Esophagus mucosa (tissue), 1 donor: Measurements from ENCODE around the gene LIMS2. TPM values are rescaled to one million over a fixed set of nuclear protein-coding genes. Genes with fewer than 3 reads are reported as not detected.

Experiments used
- ATAC-seq: fragments of 200-7000 bp; cut with Tn5 transposase; one replicate; pipeline ENCODE4 v1.9.1; 2020
- total RNA-seq: library from RNA; stranded (reverse); gene quantifications from one replicate; pipeline ENCODE4 v1.2.4, GENCODE V29; 2023
- donor health status: DM: yes; HTN: yes; CAD: no.

The LIMS2 gene
- total RNA-seq, 1 donor from 2014 or later = 6.0 TPM

DNA sequence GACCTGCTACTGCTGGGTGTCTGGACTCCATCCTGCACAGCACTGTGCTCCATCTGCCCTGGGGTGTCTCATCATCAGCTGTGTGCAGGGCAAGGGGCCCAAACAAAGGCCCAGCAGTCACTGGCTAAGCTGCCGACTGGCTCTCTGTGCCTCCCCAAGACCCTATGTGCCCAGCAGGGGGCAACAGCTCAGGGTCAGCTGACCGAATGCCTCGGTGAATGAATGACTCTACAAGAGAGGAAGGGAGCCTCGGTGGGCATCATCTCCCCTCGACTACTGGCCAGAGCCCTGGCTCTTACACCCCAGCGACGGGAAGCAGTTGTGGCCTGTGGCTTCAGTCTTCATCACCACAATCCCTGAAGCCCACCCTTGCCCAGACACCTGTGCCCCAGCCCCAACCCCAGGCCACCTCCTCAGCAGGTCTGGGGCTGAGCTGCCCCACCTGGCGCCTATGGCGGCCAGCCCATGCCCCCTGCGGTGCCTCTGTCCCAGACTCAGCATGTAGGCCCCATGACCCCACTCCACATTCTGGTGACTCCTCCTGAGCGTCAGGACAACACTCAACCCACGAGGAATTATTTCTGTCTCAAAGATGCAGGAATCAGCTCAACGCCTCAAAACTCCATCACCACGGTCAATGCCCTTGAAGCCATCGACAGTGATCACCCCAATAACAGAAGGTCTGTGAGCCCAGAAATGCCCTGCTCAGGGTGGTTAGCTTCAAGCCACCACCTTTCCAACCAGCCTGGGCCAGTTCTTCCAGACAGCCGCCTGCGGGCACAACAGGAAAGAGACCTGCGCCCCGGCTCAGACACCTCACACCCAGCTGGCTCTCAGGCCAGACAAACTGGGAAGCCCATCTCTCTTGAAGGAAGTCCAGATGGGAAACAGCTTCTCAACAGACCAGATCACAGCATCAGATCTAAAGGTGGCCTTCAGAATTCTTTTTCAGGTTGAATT, 31.0 kb downstream of the LIMS2 start:
- no peak for ATAC-seq

DNA sequence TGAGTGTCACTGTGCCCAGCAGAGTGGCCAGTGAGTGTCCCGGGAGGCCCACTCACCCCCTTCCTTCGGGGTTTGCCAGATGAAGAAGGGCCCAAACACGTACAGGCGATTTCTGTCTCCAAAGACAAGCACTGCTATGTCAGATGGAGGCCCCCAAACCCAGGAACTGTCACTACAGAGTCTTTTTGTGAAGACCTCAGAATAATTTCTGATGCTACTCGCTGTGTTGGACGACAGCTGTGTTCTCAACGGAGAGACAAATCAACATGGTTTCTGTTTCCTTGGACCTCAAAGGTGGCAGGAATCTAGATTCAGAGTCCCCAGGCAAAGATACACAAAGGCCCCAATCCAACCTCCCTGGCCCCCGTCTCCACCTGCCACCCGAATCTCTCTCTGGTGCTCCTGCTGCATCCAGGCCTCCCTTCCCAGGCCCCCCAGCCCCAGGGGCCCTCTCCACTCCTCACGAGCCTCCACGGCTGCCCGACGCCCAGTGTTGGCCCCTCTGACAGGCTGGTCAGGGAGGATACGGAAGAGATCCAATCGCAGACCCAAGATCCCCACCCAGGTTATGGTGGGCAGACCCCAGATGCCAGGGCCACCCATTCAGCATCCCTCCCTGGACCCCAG, 31.8 kb downstream of the LIMS2 start:
- no peak for ATAC-seq

GRCh38 chr2:127642706-127643438, 32.5 kb downstream of the LIMS2 start:
- no peak for ATAC-seq

DNA sequence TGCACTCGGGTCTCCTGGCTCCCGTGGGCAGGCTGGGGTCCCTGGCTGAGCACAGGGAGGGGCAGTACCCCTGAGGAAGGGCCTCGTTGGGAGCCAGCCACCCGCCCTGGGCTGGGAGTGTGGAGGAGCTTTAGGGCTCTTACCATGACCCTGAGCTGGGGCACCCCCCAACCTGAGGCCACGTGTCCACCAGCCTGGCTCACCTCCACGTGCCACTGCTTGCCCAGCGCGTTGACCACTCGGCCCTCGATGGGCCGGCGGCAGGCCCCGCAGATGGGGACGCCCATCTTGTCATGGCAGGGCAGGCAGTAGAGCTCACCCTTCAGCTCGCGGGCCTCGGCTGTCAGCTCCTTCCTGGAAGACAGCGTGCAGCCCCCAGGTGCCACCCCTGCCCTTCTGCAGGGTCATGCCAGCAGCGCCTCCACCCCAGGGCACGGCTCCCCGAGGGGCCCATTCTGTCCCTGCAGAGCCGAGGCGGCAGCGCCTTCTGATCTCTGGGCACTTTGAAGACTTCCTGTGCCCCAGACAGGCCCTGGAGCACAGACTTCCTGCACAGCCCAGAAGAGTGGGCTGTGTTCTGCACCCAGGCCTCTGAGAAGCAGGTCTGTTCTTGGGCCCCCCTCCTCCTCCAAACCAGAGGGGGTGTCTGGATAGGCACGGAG, 33.4 kb downstream of the LIMS2 start:
- ATAC-seq = no peak

DNA sequence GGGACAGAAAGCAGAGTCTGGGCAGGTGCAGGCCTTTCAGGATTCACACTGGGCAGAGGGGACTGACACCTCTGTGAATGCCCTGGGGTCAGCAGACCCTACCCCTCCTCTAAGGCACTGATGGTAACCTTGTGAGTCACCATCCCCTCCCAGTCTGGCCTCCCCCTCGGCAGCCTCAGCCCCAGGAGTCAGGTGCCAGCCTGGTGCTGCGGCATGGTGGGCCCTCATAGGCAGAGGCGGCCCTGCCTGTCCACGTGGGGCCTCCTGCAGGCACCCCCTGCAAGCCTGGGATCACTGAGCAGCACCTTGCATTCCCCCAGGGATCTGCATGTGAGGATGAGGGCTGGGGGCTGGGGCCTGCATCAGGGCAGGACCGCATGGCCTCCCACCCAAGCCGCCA, 34.2 kb downstream of the LIMS2 start:
- ATAC-seq = no peak

- ATAC-seq = peak; percentile 16
Measured at GRCh38 chr2:127640082-127641072, 35.0 kb downstream of the LIMS2 start.

- no peak for ATAC-seq
Measured at GRCh38 chr2:127639111-127639474, 36.2 kb downstream of the LIMS2 start.

GRCh38 chr2:127638361-127639110, 36.8 kb downstream of the LIMS2 start:
- ATAC-seq = no peak

- peak; percentile 7 for ATAC-seq
Measured at GRCh38 chr2:127637725-127638252, 37.5 kb downstream of the LIMS2 start.

DNA sequence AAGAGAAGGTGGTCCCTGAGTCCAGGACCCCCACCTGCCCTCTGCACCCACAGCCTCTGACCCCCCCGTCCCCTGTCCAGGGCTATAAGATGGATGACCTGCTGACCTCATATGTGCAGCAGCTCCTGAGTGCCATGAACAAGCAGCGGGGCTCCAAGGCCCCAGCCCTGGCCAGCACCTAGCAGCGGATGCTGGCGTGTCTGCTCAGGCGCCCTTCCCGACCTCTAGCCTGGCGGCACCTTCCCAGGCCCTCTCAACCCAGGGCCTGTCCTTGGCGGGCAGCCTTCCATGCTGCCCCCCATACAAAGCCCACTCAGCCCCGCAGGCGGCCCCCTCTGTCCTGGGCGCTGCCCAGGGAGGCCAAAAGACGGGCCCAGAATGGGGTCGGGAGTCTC, 38.1 kb downstream of the LIMS2 start:
- no peak for ATAC-seq

GRCh38 chr2:127636248-127637235, 38.8 kb downstream of the LIMS2 start:
- no peak for ATAC-seq

DNA sequence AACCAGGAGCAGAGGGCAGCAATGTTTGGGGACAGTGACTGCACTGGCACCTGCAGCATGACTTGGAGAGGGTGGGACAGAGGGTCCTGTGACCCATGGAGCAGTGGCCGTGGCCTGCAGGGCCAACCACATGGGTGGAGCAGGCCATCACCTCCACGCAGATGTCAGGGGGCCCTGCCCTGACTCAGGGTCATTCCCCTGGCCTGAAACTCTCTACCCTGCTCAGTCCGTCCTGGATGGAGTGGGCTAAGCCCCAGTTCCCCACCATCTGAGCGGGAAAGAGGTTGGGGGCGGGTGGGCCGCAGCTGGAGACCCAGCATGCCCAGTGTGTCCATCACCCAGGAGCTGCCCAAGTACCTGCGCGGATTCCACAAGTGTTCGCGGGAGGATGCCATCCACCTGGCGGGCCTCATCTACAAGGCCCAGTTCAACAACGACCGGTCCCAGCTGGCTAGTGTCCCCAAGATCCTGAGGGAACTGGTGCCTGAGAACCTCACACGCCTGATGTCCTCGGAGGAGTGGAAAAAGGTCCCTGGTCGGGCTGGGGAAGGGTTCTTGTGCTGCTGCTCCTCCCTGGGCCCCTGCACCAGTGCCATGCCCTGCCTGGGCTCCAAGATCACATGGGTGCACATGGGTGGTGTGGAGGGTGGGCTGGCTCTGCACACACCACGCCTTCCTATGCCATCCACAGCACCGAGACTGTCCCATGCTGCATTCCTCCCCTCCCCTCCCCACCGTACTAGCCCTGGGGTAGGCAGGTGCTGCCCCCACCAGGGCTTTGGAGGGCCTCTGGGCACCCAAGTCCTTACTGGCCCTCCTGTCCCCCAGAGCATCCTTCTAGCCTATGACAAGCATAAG, 39.7 kb downstream of the LIMS2 start:
- no peak for ATAC-seq

- ATAC-seq = no peak
Measured at GRCh38 chr2:127634626-127635379, 40.5 kb downstream of the LIMS2 start.

DNA sequence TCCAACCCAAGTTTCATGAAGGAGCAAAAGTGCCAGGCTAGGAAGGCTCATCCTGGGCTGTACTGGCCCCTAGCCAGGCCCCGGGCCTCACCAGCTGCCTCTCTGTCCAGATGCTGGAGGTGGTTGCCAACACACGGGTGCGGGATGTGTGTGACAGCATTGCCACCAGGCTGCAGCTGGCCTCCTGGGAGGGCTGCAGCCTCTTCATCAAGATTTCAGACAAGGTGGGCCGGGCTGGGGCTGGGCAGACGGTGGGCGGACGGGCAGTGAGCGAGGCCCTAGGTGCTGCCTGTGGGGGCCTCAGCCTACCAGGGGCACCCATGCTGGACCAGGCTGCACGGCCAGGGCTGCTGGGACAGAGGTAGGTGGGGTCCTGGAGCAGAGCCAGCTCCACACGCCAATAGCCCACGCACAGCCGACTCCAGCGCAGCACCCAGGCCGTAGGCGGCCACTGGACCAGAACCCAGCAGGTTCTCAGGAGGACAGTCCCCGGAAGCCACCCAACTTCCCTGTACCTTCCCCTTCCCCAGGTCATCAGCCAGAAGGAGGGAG, 41.2 kb downstream of the LIMS2 start:
- ATAC-seq = no peak

DNA sequence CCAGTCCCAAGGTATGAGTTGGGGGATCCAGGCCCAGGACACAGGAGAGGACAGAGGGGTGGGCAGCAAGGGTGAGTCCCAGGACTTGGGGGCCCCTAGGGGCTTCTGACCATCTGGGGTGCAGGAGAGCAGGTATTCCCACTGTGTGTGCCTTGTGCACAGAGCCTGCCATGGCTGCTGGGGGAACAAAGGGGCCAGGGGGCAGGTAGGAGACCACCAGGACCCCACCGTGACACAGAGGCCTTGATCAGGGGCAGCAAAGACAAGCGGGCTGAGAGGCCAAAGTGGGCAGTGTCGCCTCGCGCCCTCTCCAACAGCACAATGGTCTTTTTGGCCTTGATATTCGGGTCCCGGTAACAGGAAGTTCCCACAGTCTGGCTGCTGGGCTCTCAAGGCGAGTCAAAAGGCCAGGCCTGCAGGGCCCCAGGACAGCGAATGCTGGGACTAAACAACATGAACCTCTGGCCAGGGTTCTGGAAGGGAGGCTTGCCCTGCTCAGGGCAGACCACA, 41.7 kb downstream of the LIMS2 start:
- no peak for ATAC-seq

DNA sequence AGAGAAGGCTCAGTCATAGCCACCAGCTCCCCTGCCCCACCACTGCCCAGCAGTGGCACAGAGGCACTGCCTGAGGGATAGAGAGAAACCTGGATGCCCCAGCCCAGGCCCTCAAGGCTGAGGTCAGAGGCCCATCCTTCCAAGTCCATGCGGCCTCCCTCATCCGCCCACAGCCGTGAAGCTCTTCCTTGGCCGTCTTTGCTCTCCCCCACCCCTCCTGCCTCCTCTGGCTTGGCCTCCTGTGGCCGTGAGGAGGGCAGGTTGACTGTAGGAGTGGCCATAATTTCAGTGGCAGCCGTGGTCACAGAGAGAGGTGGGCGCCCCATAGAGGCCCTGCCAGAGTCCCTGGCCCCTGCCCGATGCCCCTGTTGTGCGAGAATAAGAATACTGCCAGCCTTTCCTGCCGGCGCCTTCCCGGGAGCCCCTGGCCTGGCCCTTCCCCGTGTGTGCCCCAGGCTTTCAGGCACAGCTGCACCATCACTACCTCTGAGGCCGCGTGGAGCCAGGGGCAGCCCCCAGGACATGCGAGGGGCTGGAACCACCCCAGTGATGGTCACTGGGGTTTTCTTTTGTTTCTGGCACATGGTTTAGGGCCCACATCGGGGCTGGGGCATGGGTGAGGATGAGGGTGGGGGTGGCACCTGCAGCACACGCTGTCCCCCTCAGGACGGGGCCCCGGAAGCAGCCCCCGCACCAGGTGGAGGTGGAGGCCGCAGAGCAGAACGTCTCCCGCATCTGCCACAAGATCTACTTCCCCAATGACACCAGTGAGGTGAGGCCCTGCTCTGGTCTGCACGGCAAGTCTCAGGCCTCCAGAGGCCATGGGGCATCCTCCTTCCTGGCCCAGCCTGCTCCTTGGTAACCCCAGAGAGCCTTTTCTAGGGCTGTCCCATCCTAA, 42.5 kb downstream of the LIMS2 start:
- peak; percentile 6 for ATAC-seq
